GM12878 (cell line): ENCODE measurements around the gene UNK. TPM values are rescaled to one million over a fixed set of nuclear protein-coding genes. Genes with fewer than 3 reads are reported as not detected.

ENCODE experiments used
- ATAC-seq: fragments of 200-7000 bp; cut with Tn5 transposase; 3 replicates; pipeline ENCODE4 v1.9.1; 2020; ENCODE audit warnings: mild to moderate bottlenecking, moderate library complexity
- BruUV-seq: library from RNA; stranded (reverse); fragments of 400-500 nt; replicated peaks from 2 replicates; lab custom pipeline; 2021; lab: Mats Ljungman, UMichigan
- CTCF ChIA-PET: fragments of 300-600 bp; sonication (Branson Sonifier 250); formaldehyde crosslinking; extraction: SDS; loops from one replicate; lab custom pipeline; 2021; ENCODE audit warnings: inconsistent platforms; lab: Yijun Ruan, JAX
- POLR2A ChIA-PET: fragments of 350-600 bp; formaldehyde crosslinking; extraction: SDS; loops from one replicate; lab custom pipeline; 2021; ENCODE audit warnings: inconsistent platforms; lab: Charles Lee
- RAD21 ChIA-PET: fragments of 300-600 bp; sonication (Branson Sonifier 250); formaldehyde crosslinking; loops from one replicate; lab custom pipeline; 2023; ENCODE audit warnings: antibody characterized with exemption; ENCODE audit not compliant: unreplicated experiment; lab: Charles Lee
- SMC1A ChIA-PET: fragments of 300-600 bp; sonication (Branson Sonifier 250); formaldehyde crosslinking; loops from one replicate; lab custom pipeline; 2023; ENCODE audit not compliant: unreplicated experiment, uncharacterized antibody; lab: Charles Lee
- DNase-seq: peaks from one replicate; pipeline ENCODE4 v3.0.0-alpha.2; 2011; ENCODE audit warnings: low read depth, low spot score
- FAIRE-seq: peaks from 3 replicates; lab custom pipeline; 2011; peaks lifted over from hg19 to GRCh38; lab: Jason Lieb, UNC
- H2AFZ ChIP-seq: 2 replicates; pipeline ENCODE4 v1.6.0; 2011; ENCODE audit warnings: low read depth, low read length, control low read depth; ENCODE audit not compliant: control insufficient read depth
- H3K27ac ChIP-seq: 2 replicates; pipeline ENCODE4 v1.5.1; 2011; ENCODE audit warnings: control low read depth; ENCODE audit not compliant: control insufficient read depth, insufficient read depth
- H3K27me3 ChIP-seq, 2 experiments: replicated peaks in 1 of 2; 2 replicates each; pipeline versions ENCODE4 v1.6.0 to v1.6.1; 2011; ENCODE audit warnings: low read length in 1 of 2; ENCODE audit not compliant: control insufficient read depth in 2 of 2, insufficient read depth in 2 of 2
- H3K36me3 ChIP-seq, 2 experiments: 2 replicates each; pipeline ENCODE4 v1.5.1; 2011; ENCODE audit warnings: low read length in 1 of 2; ENCODE audit not compliant: control insufficient read depth in 2 of 2, insufficient read depth in 2 of 2
- H3K4me1 ChIP-seq: 2 replicates; pipeline ENCODE4 v1.6.1; 2011; ENCODE audit warnings: mild to moderate bottlenecking, low read length, moderate library complexity, mixed read lengths; ENCODE audit not compliant: control insufficient read depth, insufficient read depth
- H3K4me2 ChIP-seq: 2 replicates; pipeline ENCODE4 v1.6.0; 2011; ENCODE audit warnings: control low read depth; ENCODE audit not compliant: control insufficient read depth, insufficient read depth
- H3K4me3 ChIP-seq: fragments of 200-600 bp; sonication (generic); 2 replicates; pipeline ENCODE4 v1.5.1; 2016
- H3K79me2 ChIP-seq: 2 replicates; pipeline ENCODE4 v1.6.0; 2011; ENCODE audit warnings: low read length; ENCODE audit not compliant: control insufficient read depth, insufficient read depth
- H3K9ac ChIP-seq: 2 replicates; pipeline ENCODE4 v1.8.0; 2011; ENCODE audit warnings: low read length, control low read depth, mixed read lengths; ENCODE audit not compliant: control insufficient read depth, insufficient read depth
- H3K9me3 ChIP-seq: replicated peaks from 3 replicates; pipeline ENCODE4 v1.5.1; 2011; ENCODE audit warnings: mild to moderate bottlenecking, low read length; ENCODE audit not compliant: control insufficient read depth, insufficient read depth
- H4K20me1 ChIP-seq: 2 replicates; pipeline ENCODE4 v1.6.0; 2011; ENCODE audit not compliant: control insufficient read depth, insufficient read depth
- BACH1 ChIP-seq: fragments of 450-650 bp; IDR thresholded peaks from 2 replicates; pipeline ENCODE4 v1.6.1; 2017; ENCODE audit warnings: mild to moderate bottlenecking, borderline replicate concordance
- BCL3 ChIP-seq: IDR thresholded peaks from 2 replicates; pipeline ENCODE4 v1.6.1; 2011; ENCODE audit warnings: borderline replicate concordance, low read depth, mild to moderate bottlenecking, moderate library complexity, low read length; ENCODE audit not compliant: insufficient read depth, poor library complexity, severe bottlenecking
- BMI1 ChIP-seq: fragments of 450-650 bp; IDR thresholded peaks from 2 replicates; pipeline ENCODE4 v1.6.1; 2016; ENCODE audit warnings: mild to moderate bottlenecking, moderate library complexity, borderline replicate concordance
- CUX1 ChIP-seq: IDR thresholded peaks from 2 replicates; pipeline ENCODE4 v1.6.1; 2012; ENCODE audit warnings: improper control_type of control experiment, low read depth, low read length; ENCODE audit not compliant: insufficient replicate concordance
- EED ChIP-seq: sonication (generic); IDR thresholded peaks from 2 replicates; pipeline ENCODE4 v1.6.1; 2016; ENCODE audit warnings: antibody characterized with exemption, low read depth
- EGR1 ChIP-seq, 2 experiments: IDR thresholded peaks; 1 replicate in 1 of 2; 2 replicates in 1 of 2; pipeline ENCODE4 v1.6.1; 2011 to 2012; ENCODE audit warnings: low read depth in 2 of 2, low read length in 2 of 2, borderline replicate concordance in 1 of 2, mild to moderate bottlenecking in 1 of 2, moderate library complexity in 1 of 2
- FOXK2 ChIP-seq: fragments of 450-650 bp; IDR thresholded peaks from 2 replicates; pipeline ENCODE4 v1.6.1; 2017; ENCODE audit warnings: mild to moderate bottlenecking, moderate library complexity
- KLF5 ChIP-seq: fragments of 450-650 bp; IDR thresholded peaks from 2 replicates; pipeline ENCODE4 v1.6.1; 2014; ENCODE audit warnings: mild to moderate bottlenecking; ENCODE audit not compliant: partially characterized antibody
- LARP7 ChIP-seq: fragments of 450-650 bp; IDR thresholded peaks from 2 replicates; pipeline ENCODE4 v1.6.1; 2017; ENCODE audit warnings: mild to moderate bottlenecking
- NRF1 ChIP-seq: conservative IDR thresholded peaks from 2 replicates; pipeline ENCODE4 v1.6.1; 2011; ENCODE audit warnings: mild to moderate bottlenecking, low read depth, low read length, improper control_type of control experiment
- POU2F2 ChIP-seq: IDR thresholded peaks from 3 replicates; pipeline ENCODE4 v1.6.1; 2011; ENCODE audit warnings: low read depth, mild to moderate bottlenecking, low read length, borderline replicate concordance
- SMARCA5 ChIP-seq: fragments of 450-650 bp; IDR thresholded peaks from 2 replicates; pipeline ENCODE4 v1.6.1; 2017; ENCODE audit warnings: mild to moderate bottlenecking
- SREBF1 ChIP-seq: IDR thresholded peaks from 2 replicates; pipeline ENCODE4 v1.6.1; 2012; ENCODE audit warnings: mild to moderate bottlenecking, low read length
- TBL1XR1 ChIP-seq: IDR thresholded peaks from 2 replicates; pipeline ENCODE4 v1.6.1; 2012; ENCODE audit warnings: low read depth, low read length, improper control_type of control experiment
- ZNF622 ChIP-seq: fragments of 450-650 bp; IDR thresholded peaks from 2 replicates; pipeline ENCODE4 v1.6.1; 2017; ENCODE audit warnings: mild to moderate bottlenecking, inconsistent platforms
- WGBS: methylation state at CpG from one replicate; pipeline ENCODE4 v1.1.6; 2016; ENCODE audit warnings: low lambda C conversion rate; ENCODE audit not compliant: insufficient replicate concordance, insufficient coverage; ENCODE audit errors: missing lambda C conversion rate; 5-methylcytosine and 5-hydroxymethylcytosine counted together
- in situ Hi-C: fragments of 300-500 bp; cut with MboI; formaldehyde crosslinking; loops from 9 replicates; pipeline ENCODE4 v1.14.3; 2018; ENCODE audit warnings: mixed read lengths
- intact Hi-C: fragments of 100-400 bp; cut with micrococcal nuclease; formaldehyde crosslinking; loops from one replicate; pipeline ENCODE4 v1.14.2; 2022; ENCODE audit not compliant: unreplicated experiment
- polyA plus RNA-seq, 11 experiments: library from polyadenylated mRNA; depleted of rRNA in 4 of 11; unstranded in 6 of 11; stranded (reverse) in 5 of 11; fragments of >200 nt; fragmentation: Nextera tagmentation in 4 of 11; fragmentation: Illumina TruSeq in 1 of 11; extraction: Ambion mirVana in 4 of 11; extraction: Trizol in 1 of 11; gene quantifications; 1 replicate in 1 of 11; 2 replicates in 10 of 11; pipeline versions ENCODE4 v1.2.1 to v1.2.3, GENCODE V29; 2011 to 2016; ENCODE audit warnings: inconsistent platforms in 2 of 11, missing spikeins in 2 of 11, low read depth in 1 of 11
- total RNA-seq, 4 experiments: library from RNA; depleted of rRNA in 3 of 4; stranded (reverse); fragments of >200 nt in 3 of 4; fragmentation: Illumina TruSeq in 1 of 4; extraction: Trizol in 1 of 4; gene quantifications; 2 replicates each; pipeline versions ENCODE4 v1.2.1 to v1.2.3, GENCODE V29; 2013 to 2021

Gene UNK
- total and polyA plus RNA-seq, 10 of the 15 experiments (the other 5 are each of a cell fraction or from before 2014, with no cell fraction given): 8.9 to 34.5 (median 27.3) TPM

- no peak for TF ChIP-seq CUX1
These were observed 70.3 kb downstream of the UNK start (continued) for GRCh38 chr17:75854881-75855309.

GRCh38 chr17:75855310-75856061, 70.9 kb downstream of the UNK start, which contains the start of gene WBP2:
Gene WBP2 (minus strand): TSS chr17:75855335. CDS start chr17:75855297, 38 bp downstream.
- peak within 1 kb of the TSS; percentile 93 for H3K27ac ChIP-seq
- in situ Hi-C loops (no loop called here), intact Hi-C loops (loop anchor here (2.0 to 5.0 kb wide), 2 partner anchors 42 to 77 kb away; partner anchors contain the start of gene TRIM65)
- H3K79me2 ChIP-seq: peaks cover 18% of the 10 kb centered on the region
- POLR2A ChIA-PET: interaction anchor here (0.5 to 5.8 kb wide), 33 partner anchors 8 to 638 kb away, joined by 3 to 42 read pairs (median 4); partner anchors contain the start of genes GALK1, TRIM65, TSEN54 and UNC13D
- no peaks in the 10 kb centered on the region for H3K27me3 ChIP-seq
- RAD21 ChIA-PET: interaction anchor here (0.6 to 3.2 kb wide), 19 partner anchors 11 to 106 kb away, joined by 3 to 32 read pairs (median 5); partner anchors contain the start of genes GALK1, TRIM47, TRIM65 and UNC13D
- no peaks in the 10 kb centered on the region for H4K20me1 ChIP-seq
- DNase-seq: peak; percentile 100
- CTCF ChIA-PET: interaction anchor here (0.6 to 9.4 kb wide), 30 partner anchors 8 to 427 kb away, joined by 3 to 117 read pairs (median 4); partner anchors contain the start of genes GALK1, MRPL38, TRIM47 and TRIM65
- peak within 1 kb of the TSS; percentile 78 for H2AFZ ChIP-seq
- peak; percentile 100 for FAIRE-seq
- H3K9me3 ChIP-seq: no peaks in the 10 kb centered on the region
- peak; percentile 92 for ATAC-seq
- peaks cover 2 to 3% of the 10 kb centered on the region in 2 experiments; a peak in 2 of 4 replicates for H3K36me3 ChIP-seq
- H3K9ac ChIP-seq: peak within 1 kb of the TSS; percentile 96
- peaks cover 23% of the 10 kb centered on the region for H3K4me1 ChIP-seq
- peak within 1 kb of the TSS; percentile 79 for H3K4me3 ChIP-seq
- SMC1A ChIA-PET: interaction anchor here (0.6 to 3.6 kb wide), 19 partner anchors 9 to 826 kb away, joined by 3 to 18 read pairs (median 4); partner anchors contain the start of genes TRIM47, TRIM65 and UNC13D
- BruUV-seq: TSS peak; percentile 92
- peak within 1 kb of the TSS; percentile 95 for H3K4me2 ChIP-seq
- under 1% methylated on average over 58 of the region's 58 CpGs for WGBS
- TF ChIP-seq BMI1: no peak
- peak; percentile 54 for TF ChIP-seq NRF1
- no peak for TF ChIP-seq ZNF622
- TF ChIP-seq EED: no peak
- TF ChIP-seq POU2F2: peak; percentile 79; the same call in 2 of the 3 replicates
- TF ChIP-seq TBL1XR1: peak; percentile 62; the same call in 1 of the 2 replicates
- TF ChIP-seq LARP7: peak; percentile 97
- peak; percentile 69 for TF ChIP-seq KLF5
- peak; percentile 82 to 100 for TF ChIP-seq EGR1 (IDR thresholded peaks at IDR 0.05; ENCODE audit: borderline replicate concordance in 1 of 2, low read depth in 2 of 2, low read length in 2 of 2)
- peak; percentile 89 for TF ChIP-seq BACH1
- TF ChIP-seq SMARCA5: peak; percentile 93
- TF ChIP-seq BCL3: no peak
- peak; percentile 76 for TF ChIP-seq FOXK2
- TF ChIP-seq SREBF1: peak; percentile 79
